Hematopoietic multipotent progenitor cell treated with erythropoietin and hydrocortisone succinate and interleukin-3 and kit ligand, for 8 days (in vitro differentiated cells): ENCODE data around the gene CDH16.
A peak's percentile ranks its signal among the peaks of the same experiment; 100 is the strongest.

Experiments
- DNase-seq: peaks from one replicate; pipeline ENCODE4 v3.0.0-alpha.2; 2015

The CDH16 gene

DNA sequence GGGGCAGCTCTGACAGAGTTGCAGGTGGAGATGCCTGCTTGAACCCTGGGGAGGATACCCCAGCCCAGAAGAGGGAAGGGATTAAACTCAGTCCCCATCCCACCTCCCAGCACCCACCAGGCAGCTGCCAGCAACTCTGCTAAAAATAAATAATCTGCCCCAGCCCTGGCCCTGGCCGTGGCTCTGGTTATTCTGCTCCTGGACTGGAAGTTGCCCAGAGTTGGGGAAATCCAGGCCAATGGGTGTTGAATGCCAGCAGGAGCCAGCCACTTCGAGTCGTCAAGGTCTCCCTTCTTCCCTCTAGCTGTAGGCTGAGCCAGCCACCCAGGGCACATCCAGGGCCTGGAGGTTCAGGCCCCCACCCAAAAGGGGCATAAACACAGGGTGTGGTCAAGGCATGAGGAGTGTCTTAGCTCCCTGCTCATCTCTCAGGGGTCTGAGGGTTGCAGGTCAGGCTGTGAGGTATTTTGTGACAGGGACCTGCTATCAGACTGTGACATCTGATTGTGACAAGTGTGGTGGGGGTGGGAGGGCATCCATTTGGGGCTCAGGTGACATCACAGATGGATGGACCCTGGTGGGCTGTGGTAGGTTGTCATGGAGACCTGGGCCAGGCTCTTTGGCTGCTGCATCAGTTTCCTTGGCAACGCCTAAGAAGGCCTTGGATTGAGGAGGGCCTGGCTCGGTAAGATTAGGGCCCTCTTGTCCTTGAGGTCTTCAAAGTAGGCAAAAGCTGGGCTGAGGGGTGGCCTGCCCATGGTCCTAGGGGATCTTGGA lies 7.7 kb upstream of the CDH16 start:
- peak; percentile 28 for DNase-seq

GRCh38 chr16:66925322-66925840 lies 6.7 kb upstream of the CDH16 start, which contains the start of gene RRAD:
Gene RRAD (minus strand): TSS chr16:66925535. CDS start chr16:66925179, 356 bp downstream.
- DNase-seq, result no peak

GRCh38 chr16:66924527-66925321 lies 6.0 kb upstream of the CDH16 start:
- no peak for DNase-seq

DNA sequence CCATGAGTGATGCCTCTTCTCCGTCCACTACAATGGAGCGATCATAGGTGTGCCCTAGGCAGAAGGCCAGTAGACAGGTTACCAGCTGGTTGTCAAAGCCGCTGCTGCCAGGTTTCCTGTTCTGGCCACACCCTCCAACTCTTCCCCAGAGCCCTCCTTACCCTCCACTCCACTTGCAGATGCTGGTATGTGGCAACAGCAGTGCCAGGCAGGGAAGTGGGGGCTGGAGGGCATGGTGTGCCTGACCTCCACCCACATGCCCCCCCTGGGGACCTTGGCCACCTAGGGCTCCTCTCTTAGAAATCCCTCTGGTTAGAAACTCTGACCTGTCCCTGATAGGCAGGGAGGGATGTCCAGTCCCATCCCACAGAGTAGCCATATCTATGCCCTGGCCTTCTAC lies 5.2 kb upstream of the CDH16 start:
- no peak for DNase-seq

- no peak for DNase-seq
Measured at GRCh38 chr16:66923247-66923731, 4.6 kb upstream of the CDH16 start.

DNA sequence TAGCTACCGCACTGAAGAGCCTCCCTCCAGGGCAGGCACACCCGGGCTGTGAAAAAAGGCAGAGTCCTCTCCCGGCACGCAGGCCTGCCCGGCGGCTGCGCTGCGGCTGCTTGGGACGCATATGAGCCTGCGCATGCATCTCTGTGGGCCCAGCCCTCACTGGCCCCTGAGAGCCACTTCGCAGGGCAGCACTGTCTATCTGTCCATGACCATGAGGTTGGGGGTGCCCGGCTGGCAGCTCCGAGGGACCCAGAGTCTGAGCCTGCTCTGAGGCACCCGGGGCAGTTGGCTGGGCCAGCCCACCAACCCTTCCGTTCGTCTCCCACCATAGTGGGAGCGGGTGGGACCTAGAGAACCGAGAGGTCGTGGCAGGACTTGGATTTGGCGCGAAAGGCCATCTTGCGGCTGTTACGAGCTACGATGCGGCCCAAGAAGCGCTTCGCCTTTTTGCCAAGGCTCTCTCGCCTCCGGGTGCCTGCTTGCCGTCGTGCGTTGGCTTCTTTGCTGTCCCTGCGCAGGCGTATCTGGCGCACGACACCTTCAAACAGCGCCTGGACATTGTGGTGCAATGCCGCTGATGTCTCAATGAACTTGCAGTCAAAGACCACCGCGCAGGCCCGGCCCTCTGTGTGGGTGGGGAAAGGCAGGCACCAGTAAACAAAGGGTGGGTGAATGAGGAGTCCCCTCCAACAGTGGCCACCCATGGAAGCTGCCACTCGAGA lies 3.2 kb upstream of the CDH16 start:
- no peak for DNase-seq

- no peak for DNase-seq
Measured at GRCh38 chr16:66920924-66921680, 2.4 kb upstream of the CDH16 start.

GRCh38 chr16:66920299-66920590 lies 1.6 kb upstream of the CDH16 start:
- DNase-seq, result no peak

GRCh38 chr16:66919569-66920298 lies 1.0 kb upstream of the CDH16 start:
- no peak for DNase-seq

DNA sequence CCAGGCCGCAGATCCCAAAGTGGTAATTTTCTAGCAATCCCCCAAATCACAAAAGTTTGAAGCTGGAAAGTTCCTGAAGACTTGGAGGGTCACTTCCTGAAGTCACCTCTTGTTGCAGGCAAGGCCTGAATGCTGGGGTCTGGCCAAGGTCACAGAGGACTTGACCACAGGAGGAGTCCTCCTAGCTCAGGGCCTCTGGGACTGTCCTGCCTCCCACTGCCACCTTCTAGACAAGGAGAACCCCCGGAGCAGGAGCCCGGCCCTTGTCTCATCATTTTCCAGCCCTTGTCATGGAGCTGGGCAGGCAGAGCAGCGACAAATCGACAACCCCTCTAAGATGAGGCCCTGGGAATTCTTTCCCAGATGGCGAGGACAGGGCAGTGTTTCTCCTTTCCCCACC lies 330 bp downstream of the CDH16 start:
- no peak for DNase-seq

DNA sequence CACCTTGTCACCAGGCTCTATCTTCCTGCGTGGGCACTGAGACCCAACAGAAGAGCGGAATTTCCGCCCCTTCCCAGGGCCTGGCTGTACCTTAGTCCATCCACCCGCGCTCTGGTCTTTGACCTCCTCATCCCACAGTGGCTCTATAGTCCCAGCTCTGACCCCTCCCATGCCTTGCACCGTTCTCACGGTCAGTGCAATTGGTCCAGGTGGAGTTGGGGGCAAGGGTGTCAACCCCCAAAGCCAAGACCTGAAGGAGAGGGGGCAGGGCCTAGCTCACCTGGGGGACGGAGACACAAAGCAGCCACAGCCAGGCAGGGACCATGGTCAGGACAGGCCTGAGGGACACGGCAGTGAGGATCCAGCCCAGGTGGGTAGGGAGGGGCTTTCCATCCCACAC lies 944 bp downstream of the CDH16 start:
- no peak for DNase-seq

DNA sequence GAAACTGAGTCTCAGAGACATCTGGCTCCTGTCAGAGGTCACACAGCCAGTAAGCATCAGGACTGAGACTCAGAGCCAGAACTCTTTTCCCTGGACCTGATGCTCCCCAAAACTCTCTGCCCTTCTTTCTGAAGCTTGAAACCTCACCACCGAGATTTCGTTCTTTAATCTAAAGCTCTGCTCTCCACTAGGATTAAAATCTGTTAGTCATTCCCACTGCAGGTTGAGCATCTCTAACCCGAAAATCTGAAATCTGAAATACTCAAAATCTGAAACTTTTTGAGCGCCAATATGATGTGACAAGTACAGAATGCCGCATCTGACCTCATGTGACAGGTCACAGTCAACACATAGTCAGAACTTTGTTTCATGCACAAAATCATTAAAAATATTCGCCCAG lies 2.2 kb downstream of the CDH16 start:
- DNase-seq, result no peak

- DNase-seq, result no peak
Measured at GRCh38 chr16:66915041-66915440, 3.6 kb downstream of the CDH16 start.

DNA sequence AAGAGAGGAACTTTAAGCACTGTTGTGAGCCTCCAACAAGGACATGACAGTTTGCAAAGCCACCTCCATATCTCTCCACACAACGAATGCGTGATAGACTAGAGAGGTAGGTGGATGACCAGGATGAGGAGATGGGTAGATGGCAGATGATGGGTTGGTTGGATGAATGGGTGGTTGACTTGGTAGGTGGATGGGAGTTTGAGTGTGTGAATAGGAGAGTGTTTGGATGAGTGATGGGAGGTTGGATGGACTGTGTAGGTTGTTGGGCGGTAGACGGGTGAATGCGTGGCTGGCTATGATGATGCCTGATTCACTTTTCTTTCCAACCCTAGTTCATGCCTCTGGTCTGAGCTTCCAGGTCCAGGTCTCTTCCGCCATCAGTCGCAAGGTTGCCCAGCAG lies 4.1 kb downstream of the CDH16 start:
- DNase-seq, result no peak

GRCh38 chr16:66913711-66914110 lies 5.0 kb downstream of the CDH16 start:
- no peak for DNase-seq

DNA sequence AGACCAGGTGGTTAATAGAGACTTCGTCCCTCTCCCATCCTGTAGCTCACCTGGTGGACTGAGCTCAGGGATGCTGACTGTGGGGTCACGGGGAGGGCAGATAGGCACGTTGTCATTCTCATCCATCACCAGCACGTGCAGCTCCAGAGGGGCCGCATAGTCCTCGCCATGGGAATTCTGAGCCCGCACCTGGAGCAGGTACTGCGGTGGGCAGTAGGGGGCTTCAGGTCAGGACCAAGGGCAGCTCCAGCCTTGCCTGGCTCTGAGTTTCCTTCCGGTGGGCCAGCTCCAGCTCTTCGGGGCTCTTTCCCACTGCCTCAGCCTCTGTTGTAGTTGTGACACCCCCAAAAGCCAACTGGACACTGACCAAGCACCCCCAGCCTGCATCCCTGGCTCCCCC lies 5.6 kb downstream of the CDH16 start:
- DNase-seq, result no peak

GRCh38 chr16:66911801-66912200 lies 6.9 kb downstream of the CDH16 start:
- DNase-seq, result no peak

DNA sequence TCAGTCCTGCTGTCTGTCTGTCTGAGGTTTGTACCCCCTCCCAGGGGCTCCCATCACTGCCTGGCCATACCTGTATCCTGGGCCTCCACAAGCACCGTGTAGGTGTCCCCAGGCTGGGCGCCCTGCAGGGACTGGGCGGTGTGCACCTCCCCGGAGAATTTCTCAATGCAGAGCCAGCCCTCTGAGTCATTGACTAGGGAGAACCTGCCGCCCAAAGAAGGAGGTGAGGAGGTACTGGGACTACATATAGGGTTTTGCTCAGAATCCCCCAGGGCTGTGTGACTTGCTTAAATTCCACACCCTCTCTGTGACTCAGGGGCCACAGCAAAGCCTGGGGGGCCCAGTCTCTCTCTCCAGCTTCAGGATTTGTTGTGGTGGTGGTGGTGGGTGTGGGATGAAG lies 7.6 kb downstream of the CDH16 start:
- no peak for DNase-seq

- DNase-seq, result no peak
Measured at GRCh38 chr16:66910175-66910940, 8.3 kb downstream of the CDH16 start.

- DNase-seq, result no peak
Measured at GRCh38 chr16:66908762-66909559, 9.7 kb downstream of the CDH16 start.
